ENCODE data around the gene RBM43.

RBM43 gene

DNA sequence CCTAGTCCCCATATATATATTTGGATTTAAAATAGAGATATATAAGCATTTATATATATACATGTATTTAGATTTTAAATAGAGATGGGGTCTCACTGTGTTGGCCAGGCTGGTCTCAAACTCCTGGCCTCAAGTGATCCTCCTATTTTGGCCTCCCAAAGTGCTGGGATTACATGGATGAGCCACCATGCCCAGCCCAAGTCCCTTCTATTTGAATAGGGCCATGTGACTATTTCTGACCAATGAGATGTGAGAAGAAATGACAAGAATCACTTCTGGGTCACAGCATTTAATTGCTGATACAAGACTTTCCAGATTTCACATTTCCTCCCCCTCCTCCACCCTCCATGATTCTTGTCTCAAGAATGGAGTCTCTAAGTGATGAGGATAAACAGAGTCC is 6.4 kb upstream of the RBM43 start:
- TF ChIP-seq, protein P1, sequence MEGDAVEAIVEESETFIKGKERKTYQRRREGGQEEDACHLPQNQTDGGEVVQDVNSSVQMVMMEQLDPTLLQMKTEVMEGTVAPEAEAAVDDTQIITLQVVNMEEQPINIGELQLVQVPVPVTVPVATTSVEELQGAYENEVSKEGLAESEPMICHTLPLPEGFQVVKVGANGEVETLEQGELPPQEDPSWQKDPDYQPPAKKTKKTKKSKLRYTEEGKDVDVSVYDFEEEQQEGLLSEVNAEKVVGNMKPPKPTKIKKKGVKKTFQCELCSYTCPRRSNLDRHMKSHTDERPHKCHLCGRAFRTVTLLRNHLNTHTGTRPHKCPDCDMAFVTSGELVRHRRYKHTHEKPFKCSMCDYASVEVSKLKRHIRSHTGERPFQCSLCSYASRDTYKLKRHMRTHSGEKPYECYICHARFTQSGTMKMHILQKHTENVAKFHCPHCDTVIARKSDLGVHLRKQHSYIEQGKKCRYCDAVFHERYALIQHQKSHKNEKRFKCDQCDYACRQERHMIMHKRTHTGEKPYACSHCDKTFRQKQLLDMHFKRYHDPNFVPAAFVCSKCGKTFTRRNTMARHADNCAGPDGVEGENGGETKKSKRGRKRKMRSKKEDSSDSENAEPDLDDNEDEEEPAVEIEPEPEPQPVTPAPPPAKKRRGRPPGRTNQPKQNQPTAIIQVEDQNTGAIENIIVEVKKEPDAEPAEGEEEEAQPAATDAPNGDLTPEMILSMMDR (IDR thresholded peaks at IDR 0.05), result no peak
- no peak for DNase-seq (ENCODE audit: low spot score)
- H3K4me3 ChIP-seq, result no peak overlapping the region
- H3K27ac ChIP-seq, result no peak overlapping the region

DNA sequence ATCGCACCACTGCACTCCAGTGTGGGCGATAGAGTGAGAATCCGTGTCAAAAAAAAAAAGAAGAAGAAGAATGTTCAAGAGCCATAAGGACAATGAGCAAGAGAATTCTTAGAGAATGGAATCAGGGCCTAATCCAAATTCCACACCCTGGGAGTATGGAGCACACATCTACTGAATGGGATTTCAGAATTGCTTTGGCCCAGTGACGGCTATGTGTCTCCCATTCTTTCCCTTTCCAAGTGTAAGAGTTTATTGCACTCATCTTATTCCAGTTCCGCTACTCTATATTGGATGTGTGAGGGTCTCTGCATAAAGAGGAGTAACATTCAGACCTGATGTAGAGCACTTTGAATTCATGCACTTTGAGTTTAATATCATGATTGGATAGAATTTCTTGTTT is 5.9 kb upstream of the RBM43 start:
- Histone ChIP-seq H3K4me3 (no peak overlapping the region), H3K27ac (no peak overlapping the region)
- DNase-seq (ENCODE audit: low spot score), result no peak
- TF ChIP-seq, protein P1 (IDR thresholded peaks at IDR 0.05), result no peak

DNA sequence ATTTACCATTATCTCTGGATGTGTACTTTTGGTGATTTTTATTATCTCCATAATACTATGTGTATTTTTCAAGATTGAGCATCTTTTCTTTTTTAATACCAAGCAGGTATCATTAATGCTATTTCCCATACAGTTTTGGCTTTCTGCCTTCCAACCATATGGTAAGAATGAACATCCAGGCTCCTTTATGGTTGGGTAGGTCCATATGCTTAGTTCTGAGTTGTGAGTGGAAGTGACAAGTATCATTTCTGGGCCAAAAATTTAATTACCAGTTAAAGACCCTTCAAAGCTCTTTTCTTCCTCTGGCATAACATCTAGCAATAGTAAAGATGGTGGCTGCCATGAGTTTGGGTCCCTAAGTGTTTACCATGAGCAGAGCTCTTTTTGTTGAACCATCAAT is 4.3 kb upstream of the RBM43 start:
- TF ChIP-seq, protein P1 (IDR thresholded peaks at IDR 0.05), result no peak
- H3K4me3 ChIP-seq, result no peak overlapping the region
- no peak for DNase-seq (ENCODE audit: low spot score)
- no peak overlapping the region for H3K27ac ChIP-seq

DNA sequence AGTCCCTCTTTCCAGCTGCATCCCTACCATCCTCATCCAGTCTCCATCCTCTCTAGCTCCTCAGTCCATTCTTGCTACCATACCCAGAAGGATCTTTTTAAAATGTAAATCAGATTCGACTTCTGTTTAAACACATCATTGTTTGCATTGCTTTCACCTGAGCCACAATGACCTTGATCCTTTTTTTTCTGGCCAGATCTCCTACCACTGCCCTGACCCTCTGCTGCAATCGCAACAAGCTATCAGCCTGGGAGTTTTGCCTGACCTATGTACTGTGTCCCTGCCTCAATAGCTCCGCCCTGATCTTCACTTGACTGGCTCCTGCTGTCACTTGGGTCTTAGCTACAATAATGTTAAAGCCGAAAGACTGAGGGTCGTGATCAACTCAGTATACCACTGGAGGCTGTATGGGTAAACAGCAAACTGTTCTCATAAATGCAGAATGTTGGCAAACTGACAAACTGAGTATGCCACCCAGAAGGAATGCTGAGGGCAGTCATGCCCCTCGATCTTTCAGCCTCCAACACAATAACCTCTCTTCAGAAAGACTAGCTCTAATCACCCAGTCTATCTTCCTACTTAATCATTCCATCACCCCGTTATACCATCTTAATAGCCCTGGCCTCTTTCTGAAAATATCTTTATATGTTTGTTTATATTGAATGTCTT is 2.6 kb upstream of the RBM43 start:
- TF ChIP-seq, protein P1 (IDR thresholded peaks at IDR 0.05), result no peak
- H3K27ac ChIP-seq, result no peak overlapping the region
- H3K4me3 ChIP-seq, result no peak overlapping the region
- DNase-seq (ENCODE audit: low spot score), result no peak

DNA sequence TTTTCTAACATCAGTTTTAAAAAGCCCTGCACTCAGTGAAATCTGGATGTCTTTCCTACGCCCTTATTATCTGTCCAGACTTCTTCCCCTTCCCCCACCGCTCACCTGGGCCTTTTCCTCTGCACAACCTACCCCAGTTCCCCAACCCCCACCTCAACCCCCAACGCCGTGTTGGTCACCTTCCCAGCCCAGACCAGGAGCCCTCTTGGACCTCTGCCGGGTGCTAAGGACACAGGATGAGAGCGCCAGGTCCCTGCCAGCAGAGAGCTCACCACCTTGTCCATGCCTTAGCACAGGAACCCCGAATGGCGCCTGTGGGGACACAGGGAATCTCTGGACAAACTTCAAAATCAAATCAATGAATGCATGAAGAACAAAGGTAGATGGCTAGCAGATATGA is 966 bp upstream of the RBM43 start:
- H3K27ac ChIP-seq, result peak overlapping the region in 1 of 2 donors; percentile 89
- H3K4me3 ChIP-seq, result no peak overlapping the region
- TF ChIP-seq, protein P1 (IDR thresholded peaks at IDR 0.05), result no peak
- no peak for DNase-seq (ENCODE audit: low spot score)

DNA sequence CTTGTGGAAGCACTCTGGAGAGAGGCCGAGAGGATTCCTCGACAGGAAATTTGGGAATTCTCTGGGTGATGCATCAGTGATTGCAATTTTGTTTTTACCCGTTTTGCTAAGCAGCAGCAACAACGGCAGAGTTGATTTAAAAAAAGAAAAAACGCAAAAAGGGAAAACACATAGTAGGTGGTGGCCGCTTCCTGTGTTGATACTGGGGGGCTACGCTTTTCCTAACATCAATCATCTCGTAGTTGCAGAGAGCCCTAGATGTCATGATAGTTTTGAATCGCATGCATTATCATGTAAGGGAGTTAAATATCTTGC is 271 bp upstream of the RBM43 start:
- no peak for DNase-seq (ENCODE audit: low spot score)
- TF ChIP-seq, protein P1 (IDR thresholded peaks at IDR 0.05), result no peak

DNA sequence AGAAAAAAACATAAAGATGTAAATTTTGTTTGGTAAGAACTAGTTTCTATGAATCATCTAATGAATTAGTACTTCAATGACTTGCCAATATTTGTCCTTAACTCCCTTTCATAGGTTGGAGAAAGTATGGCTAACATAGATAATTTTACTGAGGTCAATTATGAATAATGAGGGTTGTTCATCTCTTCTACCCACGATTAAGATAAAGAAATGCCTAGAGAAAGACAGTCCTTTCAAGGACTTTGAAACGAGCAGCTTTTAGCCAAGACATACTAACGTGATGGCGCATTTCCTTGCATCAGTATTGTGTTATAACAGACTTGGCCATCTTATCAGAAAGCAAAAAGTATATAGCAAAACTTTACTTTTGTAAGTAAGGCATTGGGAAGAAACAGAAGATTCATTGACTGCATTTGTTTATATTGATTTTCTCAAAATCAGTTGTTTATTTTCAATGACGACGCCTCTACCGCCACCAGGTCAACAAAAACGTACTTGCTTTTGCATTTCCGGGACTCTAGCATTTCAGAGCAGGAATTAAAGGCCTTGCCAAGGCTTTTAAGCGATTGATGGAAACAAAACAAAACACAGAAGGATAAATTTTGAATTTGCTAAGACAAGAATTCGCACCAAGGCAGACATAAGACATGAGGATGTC is 961 bp downstream of the RBM43 start:
- Histone ChIP-seq H3K27ac (peak overlapping the region; percentile 82 to 89), H3K4me3 (peak overlapping the region; percentile 77)
- DNase-seq (ENCODE audit: low spot score), result no peak
- TF ChIP-seq, protein P1 (IDR thresholded peaks at IDR 0.05), result no peak

More for the DNA sequence above, 271 bp upstream of the RBM43 start:
- H3K4me3 ChIP-seq, result peak overlapping the region; percentile 77
- H3K27ac ChIP-seq, result peak overlapping the region; percentile 82 to 89

All from coronary artery (tissue), 2 donors.